GM19324 (cell line): ENCODE results near the gene TFE3.
A peak's percentile ranks its signal among the peaks of the same experiment; 100 is the strongest.
"Not testable (repeated sequence)": the region's sequence is repeated elsewhere in the genome, so short reads cannot be mapped to it uniquely, and the experiment has no call there.

Source experiments
- ATAC-seq: cut with Tn5 transposase; IDR thresholded peaks from one replicate; pipeline ENCODE4 v1.9.1; 2021; ENCODE audit warnings: mild to moderate bottlenecking, moderate library complexity; ENCODE audit not compliant: unreplicated experiment, low FRiP score

The TFE3 gene

GRCh38 chrX:49002091-49002935, 40.8 kb downstream of the TFE3 start, which contains the start of gene GRIPAP1:
GRIPAP1 (minus strand) TSS chrX:49002264; CDS start chrX:49002229, 35 bp downstream.
- ATAC-seq = peak; percentile 74

- peak; percentile 34 for ATAC-seq
These were observed 41.6 kb downstream of the TFE3 start for GRCh38 chrX:49001521-49002090.

- no peak for ATAC-seq
These were observed 42.5 kb downstream of the TFE3 start for GRCh38 chrX:49000636-49001035.

GRCh38 chrX:48999030-48999429, 44.1 kb downstream of the TFE3 start:
- ATAC-seq = no peak

GRCh38 chrX:48998391-48998790, 44.8 kb downstream of the TFE3 start:
- ATAC-seq = no peak

GRCh38 chrX:48997865-48998264, 45.3 kb downstream of the TFE3 start:
- ATAC-seq = no peak

GRCh38 chrX:48997455-48997854, 45.7 kb downstream of the TFE3 start:
- ATAC-seq = no peak

GRCh38 chrX:48996969-48997368, 46.2 kb downstream of the TFE3 start:
- ATAC-seq = no peak

GRCh38 chrX:48992341-48992740, 50.8 kb downstream of the TFE3 start:
- no peak for ATAC-seq

- no peak for ATAC-seq
These were observed 53.7 kb downstream of the TFE3 start for GRCh38 chrX:48989483-48989882.

GRCh38 chrX:48983896-48984295, 59.3 kb downstream of the TFE3 start:
- ATAC-seq = no peak

- ATAC-seq = no peak
These were observed 60.1 kb downstream of the TFE3 start for GRCh38 chrX:48983081-48983480.

- ATAC-seq = no peak
These were observed 62.0 kb downstream of the TFE3 start for GRCh38 chrX:48981178-48981577.

- ATAC-seq = not testable (repeated sequence)
These were observed 62.8 kb downstream of the TFE3 start for GRCh38 chrX:48980341-48980740.
